IPS DF 4.7 (cell line): ENCODE data around the gene ATXN1.

Source experiments
- DNase-seq: peaks from one replicate; pipeline ENCODE4 v3.0.0-alpha.2; 2013; ENCODE audit warnings: low spot score; ENCODE audit errors: extremely low read depth

The ATXN1 gene

DNA sequence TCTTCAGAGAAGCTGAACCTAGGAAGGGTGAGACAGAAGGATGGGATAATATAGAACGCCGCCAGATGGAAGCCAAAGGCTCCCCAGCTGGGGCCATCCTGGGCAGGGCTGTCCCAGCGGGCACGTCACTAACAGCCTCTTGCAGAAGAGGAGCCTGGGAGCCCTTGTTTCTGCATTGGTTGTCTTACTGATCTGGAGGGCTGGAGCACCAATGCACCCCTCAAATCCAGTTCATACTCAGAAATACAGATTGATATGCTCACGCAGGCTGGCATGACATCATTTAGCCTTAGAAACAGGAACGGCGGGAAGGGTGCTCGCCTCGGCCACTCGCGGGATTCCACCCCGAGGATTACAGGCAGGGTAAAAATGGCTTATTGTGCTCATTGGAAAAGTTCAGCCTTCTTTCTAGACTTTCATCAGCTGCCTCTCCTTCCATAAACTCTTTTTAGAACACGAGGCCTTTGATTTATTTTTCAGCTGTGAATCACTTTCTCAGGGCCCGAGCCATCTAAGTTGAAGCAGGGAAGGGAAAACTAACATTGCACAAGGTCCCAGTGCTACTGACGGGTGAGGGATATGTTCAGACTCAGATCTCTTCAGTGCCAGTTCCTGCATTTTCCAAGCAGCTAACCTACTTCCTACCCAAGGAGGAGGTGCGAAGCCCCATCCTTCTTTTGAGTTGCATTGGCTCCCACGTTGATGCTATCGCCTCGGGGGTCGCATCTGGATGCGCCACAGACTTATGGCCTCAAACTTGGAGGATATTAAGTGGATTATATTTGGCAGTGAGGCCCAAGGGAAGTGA lies 440.5 kb downstream of the ATXN1 start:
- DNase-seq: no peak

GRCh38 chr6:16319813-16320532 lies 441.3 kb downstream of the ATXN1 start:
- DNase-seq: no peak

GRCh38 chr6:16318953-16319720 lies 442.1 kb downstream of the ATXN1 start:
- DNase-seq: no peak

DNA sequence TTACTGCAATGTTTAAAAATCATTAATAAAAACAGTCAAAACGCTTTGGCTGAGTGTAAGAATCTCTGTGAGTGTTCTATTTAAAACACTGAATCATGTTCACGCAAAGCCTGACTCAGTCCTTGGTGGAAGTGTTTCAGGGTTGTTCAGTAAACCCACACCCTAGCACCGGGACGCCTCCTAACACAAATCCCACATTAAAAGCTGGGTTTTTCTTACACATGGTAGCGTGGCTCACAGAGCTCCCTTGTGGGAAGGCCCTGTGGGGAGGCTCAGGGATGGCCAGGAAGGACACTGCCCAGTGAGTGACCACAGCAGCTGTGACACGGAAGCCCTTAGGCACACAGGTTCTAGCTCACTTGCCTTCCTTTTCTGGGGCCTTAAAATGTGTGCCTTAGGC lies 442.7 kb downstream of the ATXN1 start:
- no peak for DNase-seq

DNA sequence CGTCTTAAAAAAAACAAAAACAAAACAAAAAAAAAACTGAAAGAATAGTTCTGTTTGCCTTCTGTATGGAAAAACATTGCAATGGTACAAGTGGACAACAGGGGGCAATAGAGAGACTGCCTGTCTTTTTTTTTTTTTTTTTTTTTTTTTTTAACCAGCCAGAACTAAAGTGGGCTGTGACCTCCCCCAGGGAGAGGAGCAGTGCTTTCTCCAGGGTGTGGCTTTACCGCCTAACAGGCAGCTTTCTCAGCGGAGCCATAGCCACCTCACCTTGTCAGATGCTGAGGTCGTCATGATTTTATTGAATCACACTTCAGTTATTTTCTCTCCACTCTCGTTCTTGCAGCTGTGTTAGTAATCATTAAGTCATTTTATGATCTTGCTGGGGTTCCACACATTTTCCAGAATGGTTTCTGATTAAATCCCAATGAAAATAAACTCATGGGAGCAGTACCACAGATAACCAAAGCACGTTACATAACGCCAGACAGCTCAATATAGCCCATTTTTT lies 444.5 kb downstream of the ATXN1 start:
- DNase-seq: no peak

DNA sequence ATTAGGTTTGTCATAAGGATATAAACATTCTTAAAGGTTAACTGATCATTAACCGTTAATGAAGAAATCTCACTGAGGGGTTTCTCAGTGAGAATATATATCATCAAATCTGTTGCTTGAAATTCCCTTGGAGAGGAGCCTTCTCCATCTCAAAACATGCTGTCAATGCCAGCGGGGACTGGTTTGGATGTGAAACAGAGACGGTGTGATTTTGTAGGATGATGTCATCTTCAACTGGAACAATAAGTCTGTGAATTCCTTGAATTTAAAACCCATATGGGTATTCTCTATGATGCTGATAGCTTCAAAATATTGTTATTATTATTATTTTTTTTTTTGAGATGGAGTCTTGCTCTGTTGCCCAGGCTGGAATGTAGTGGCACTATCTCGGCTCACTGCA lies 447.0 kb downstream of the ATXN1 start:
- DNase-seq: no peak

GRCh38 chr6:16313732-16314131 lies 447.5 kb downstream of the ATXN1 start:
- no peak for DNase-seq

- no peak for DNase-seq
Measured at GRCh38 chr6:16311763-16312162, 449.5 kb downstream of the ATXN1 start.

GRCh38 chr6:16306334-16306733 lies 454.9 kb downstream of the ATXN1 start:
- DNase-seq: no peak

DNA sequence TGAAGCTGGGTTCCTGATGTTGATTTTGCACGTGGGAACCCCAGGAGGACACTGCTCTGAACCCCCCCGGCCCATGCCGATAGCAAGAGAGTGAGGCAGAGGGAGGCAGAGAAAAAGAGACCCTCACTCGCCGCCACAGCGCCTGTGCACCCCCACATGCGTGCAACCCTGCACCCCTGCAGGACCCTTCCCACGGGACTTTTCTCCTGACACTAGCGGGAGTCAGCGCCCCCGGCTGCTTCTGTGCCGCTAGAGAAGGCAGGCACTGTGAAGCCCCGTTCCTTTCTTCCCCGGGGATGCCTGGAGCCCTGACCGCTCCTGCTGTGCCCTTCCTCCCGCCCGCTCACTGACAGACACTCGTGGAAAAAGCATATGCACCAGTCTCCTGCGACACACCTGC lies 455.5 kb downstream of the ATXN1 start:
- DNase-seq: no peak

- no peak for DNase-seq
Measured at GRCh38 chr6:16305246-16305725, 456.0 kb downstream of the ATXN1 start.

- DNase-seq: no peak
Measured at GRCh38 chr6:16302721-16303552, 458.3 kb downstream of the ATXN1 start.

- no peak for DNase-seq
Measured at GRCh38 chr6:16301511-16301910, 459.7 kb downstream of the ATXN1 start.

- no peak for DNase-seq
Measured at GRCh38 chr6:16299861-16300260, 461.4 kb downstream of the ATXN1 start.

- DNase-seq: no peak
Measured at GRCh38 chr6:16296061-16296670, 465.1 kb downstream of the ATXN1 start.

GRCh38 chr6:16295471-16295870 lies 465.8 kb downstream of the ATXN1 start:
- no peak for DNase-seq

DNA sequence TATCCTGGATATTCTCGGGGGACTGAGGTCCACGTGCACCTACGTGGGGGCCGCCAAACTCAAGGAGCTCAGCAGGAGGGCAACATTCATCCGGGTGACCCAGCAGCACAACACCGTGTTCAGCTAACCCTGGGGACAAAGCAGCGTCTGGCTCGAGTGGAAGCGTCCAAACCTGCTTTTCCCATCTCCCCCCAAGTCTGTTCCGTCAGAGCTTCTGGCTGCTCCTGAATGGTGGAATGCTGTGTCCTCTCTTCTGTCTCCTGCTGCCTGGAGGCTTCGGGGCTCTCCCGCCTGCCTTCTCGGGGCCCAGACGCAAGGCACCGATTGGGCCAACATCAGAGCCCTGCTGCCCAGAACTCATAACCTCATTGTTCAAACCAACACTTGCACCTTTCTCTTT lies 466.2 kb downstream of the ATXN1 start:
- no peak for DNase-seq

DNA sequence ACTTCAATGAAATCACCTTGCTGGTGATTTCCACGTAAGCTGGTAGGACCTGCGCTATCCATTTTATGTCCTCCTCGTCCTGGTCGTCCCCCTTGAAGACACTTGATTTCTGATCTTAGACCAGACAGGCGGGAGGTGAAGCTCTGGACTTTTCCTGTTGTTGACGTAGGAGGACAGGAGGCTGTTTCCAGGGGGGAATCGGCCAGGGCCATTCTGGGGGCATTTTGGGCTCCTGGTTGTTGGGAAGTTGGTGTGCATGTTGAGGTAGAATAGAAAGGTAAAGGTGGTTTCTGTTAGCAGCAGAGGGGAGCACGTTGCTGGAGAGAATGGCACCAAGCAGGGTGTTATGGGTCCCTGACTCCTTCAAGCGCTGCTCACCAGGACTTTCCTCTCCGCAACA lies 466.9 kb downstream of the ATXN1 start:
- no peak for DNase-seq

DNA sequence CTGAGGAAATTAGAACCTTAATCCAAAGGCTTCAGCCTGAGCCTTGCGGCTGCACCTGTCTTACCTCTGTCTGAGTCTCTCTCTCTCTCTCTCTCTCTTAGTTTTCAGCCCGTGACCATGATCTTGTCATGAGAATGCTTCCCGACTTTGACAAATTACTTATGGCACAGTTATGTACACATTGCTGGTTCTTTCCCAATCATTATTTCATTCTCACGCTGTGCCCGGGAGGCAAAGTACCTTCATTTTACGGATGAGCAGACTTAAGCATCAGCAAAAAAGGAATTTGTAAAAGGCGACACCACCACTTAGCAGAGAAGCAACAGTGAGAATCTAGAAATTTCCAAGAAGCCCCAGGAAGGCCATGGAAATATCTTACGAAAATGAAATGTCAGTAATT lies 468.3 kb downstream of the ATXN1 start:
- no peak for DNase-seq

GRCh38 chr6:16292432-16292831 lies 468.8 kb downstream of the ATXN1 start:
- no peak for DNase-seq
